GM18909 (cell line): ENCODE results near the gene CASR.

ENCODE experiments used
- ATAC-seq: cut with Tn5 transposase; IDR thresholded peaks from one replicate; pipeline ENCODE4 v1.9.1; 2021; ENCODE audit warnings: mild to moderate bottlenecking; ENCODE audit not compliant: unreplicated experiment, poor library complexity

CASR gene

GRCh38 chr3:122253581-122253980 lies 70.1 kb downstream of the CASR start:
- no peak for ATAC-seq

GRCh38 chr3:122255757-122256439 lies 72.4 kb downstream of the CASR start:
- peak; percentile 79 for ATAC-seq

- no peak for ATAC-seq
Measured at GRCh38 chr3:122257644-122258364, 74.3 kb downstream of the CASR start.

- peak; percentile 87 for ATAC-seq
Measured at GRCh38 chr3:122258757-122259371, 75.4 kb downstream of the CASR start.

DNA sequence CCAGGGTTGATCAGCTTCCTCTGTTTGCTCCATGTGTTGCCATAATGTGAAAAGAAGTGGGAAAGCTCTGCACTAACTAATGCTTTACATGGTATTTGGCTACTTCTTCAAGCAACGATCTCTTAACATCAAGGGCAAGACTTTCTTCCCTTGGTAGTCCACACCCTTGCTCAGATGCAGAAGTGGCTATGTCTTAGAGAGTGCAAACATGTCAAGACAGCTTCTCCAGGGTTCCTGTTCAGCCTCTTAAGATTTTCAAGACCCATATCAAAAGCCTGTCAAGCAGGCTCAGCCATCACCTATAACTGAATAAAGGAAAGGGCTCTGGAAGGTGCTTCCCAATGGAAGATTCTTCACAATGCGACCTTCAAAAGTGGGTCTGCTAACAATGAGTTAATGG lies 76.7 kb downstream of the CASR start:
- ATAC-seq: no peak

- ATAC-seq: no peak
Measured at GRCh38 chr3:122263058-122263457, 79.6 kb downstream of the CASR start.

DNA sequence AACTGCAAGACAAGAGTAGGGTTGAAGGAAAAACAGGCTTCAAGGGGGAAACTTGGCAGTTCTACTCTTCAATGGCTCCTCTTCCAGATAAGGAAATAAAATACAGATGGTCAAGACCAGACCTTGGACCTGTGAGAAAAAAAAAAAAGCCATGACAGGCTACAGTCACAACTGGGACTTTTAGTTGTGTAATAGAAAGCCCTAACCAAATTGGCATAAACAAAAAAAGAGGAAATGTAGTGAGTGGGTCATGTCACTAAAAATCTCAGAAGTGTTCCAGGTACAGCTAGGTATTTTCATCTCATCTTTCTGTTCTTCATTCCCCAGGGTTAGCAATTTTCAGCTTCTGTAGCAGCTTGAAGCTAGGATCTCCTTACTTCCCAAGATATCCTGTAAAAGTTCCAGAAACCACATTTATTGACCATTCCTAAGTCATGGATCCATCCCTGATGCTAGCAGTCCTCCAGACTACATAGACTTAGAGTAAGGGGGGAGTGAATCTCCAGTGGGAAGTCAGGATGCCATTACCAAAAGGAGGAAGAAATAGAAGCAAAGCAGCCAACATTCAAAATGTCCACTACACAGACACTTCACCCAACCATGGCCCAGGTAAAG lies 80.6 kb downstream of the CASR start:
- ATAC-seq: no peak

GRCh38 chr3:122265957-122266356 lies 82.5 kb downstream of the CASR start:
- no peak for ATAC-seq

GRCh38 chr3:122268257-122269024 lies 85.0 kb downstream of the CASR start:
- no peak for ATAC-seq

- ATAC-seq: no peak
Measured at GRCh38 chr3:122269045-122269444, 85.6 kb downstream of the CASR start.

DNA sequence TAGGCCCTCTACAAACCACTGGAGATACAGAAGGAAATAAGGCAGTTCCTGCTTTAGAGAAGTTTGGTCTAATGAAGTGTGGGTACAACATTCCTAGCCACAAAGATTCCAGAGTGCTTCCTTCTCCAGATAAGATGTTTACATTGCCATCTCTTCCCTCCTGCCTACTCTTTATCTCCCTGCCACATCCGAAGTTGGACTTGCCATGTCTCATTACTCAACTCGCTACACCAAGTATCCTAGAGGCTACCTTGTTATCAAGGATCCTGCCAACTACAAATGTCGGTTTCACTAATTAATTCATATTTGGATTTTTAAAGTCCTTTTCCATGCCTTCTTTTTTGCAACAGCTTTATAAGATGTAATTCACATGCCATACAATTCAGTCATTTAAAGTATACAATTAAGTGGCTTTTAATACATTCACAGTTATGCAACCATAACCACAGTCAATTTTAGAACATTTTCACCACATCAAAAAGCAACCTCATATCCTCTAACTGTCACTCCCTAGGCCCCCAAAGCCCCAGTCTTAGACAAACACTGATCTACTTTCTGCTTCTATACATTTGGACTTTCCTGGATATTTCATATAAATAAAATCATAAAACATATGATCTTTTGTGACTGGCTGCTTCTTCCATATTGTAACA lies 87.9 kb downstream of the CASR start:
- no peak for ATAC-seq

- ATAC-seq: no peak
Measured at GRCh38 chr3:122272879-122273278, 89.4 kb downstream of the CASR start.

DNA sequence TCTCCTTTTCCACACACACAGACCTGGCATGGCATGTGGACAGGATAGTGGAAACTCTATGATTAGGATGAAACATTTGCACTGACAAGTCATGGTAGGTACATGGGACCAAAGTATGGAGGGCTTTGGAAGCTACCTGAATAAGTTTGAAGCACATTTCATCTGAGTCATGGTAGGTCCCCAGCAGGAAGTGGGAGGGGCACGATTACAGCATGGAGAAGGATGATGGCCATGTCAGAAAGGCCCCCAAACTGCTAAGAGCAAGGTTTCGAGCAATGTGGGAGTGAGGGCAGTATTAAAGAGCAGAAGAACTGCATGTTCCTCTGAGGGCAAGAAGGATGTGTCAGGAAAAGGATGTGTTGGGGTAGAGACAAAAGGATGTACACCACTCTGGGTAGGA lies 90.0 kb downstream of the CASR start:
- no peak for ATAC-seq

- no peak for ATAC-seq
Measured at GRCh38 chr3:122281891-122282290, 98.4 kb downstream of the CASR start.

- no peak for ATAC-seq
Measured at GRCh38 chr3:122283796-122284445, 100.5 kb downstream of the CASR start.

- ATAC-seq: no peak
Measured at GRCh38 chr3:122284486-122284885, 101.0 kb downstream of the CASR start.

- no peak for ATAC-seq
Measured at GRCh38 chr3:122294359-122294758, 110.9 kb downstream of the CASR start.

GRCh38 chr3:122295266-122296062 lies 112.0 kb downstream of the CASR start:
- no peak for ATAC-seq

- peak; percentile 74 for ATAC-seq
Measured at GRCh38 chr3:122298239-122298638, 114.8 kb downstream of the CASR start.
